Stimulated activated CD8-positive, alpha-beta memory T cell treated with anti-CD3 and anti-CD28 coated beads, Interleukin-15, amount 100 ng/mL, for 4 hours (primary cell): ENCODE measurements around the gene TRAF3.
"Not testable (repeated sequence)": the region's sequence is repeated elsewhere in the genome, so short reads cannot be mapped to it uniquely, and the experiment has no call there.

Experiments
- DNase-seq, 2 donors: peaks; one replicate each; pipeline ENCODE4 v3.0.0-alpha.2; 2020; ENCODE audit warnings: low read depth in 2 of 2

TRAF3 gene

DNA sequence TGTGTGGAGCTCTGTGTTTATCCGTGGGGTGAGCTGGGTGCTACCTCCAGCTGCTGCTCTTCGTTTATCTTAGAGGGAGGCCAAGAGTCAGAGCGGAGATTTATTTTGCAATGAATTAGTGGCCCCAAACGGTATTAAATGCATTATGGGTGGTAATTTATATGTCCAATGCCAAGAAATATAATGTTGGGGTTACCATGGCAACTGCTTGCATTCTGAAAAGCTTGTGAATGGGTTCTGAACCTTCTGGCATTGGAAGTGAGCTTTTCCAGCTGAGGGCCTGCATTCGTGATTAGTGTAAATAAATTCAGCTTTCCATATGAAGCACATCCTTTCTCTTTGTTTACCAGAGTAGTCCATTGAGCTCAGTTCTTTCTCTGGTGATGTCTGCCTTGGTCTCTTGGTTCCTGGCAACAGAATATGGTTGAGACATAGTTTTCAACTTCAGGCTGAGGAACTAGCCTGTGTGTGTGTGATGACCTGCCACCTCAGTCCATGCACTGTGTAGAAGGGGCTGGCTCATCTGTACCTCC lies 51.8 kb downstream of the TRAF3 start:
- DNase-seq: no peak

DNA sequence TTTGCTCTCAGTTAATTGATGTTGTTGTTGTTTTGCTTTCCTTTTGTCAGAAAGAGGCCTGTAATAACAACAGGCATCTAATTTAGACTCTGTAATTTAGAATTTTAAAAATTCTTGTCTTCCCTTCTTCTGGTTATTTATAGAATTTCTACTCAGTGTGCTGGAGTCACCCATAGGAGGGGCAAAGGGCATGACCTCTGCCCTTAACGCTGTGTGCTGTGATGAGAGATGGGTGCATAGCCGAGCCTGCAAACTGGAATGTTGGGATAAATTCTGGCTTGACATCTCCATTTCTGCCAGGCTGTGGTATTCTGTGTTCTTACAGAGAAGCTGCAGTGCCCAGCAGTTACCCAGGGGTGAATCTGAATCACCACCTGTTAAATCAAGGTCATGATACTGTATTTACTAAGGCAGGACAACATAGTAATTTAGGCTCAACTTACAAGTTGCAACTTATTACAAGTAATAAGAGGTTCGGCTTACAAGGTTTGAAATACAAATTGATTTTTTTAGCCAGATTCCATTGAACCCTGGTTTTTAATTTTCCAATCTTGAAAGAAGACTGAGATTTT lies 53.3 kb downstream of the TRAF3 start:
- no peak for DNase-seq

DNA sequence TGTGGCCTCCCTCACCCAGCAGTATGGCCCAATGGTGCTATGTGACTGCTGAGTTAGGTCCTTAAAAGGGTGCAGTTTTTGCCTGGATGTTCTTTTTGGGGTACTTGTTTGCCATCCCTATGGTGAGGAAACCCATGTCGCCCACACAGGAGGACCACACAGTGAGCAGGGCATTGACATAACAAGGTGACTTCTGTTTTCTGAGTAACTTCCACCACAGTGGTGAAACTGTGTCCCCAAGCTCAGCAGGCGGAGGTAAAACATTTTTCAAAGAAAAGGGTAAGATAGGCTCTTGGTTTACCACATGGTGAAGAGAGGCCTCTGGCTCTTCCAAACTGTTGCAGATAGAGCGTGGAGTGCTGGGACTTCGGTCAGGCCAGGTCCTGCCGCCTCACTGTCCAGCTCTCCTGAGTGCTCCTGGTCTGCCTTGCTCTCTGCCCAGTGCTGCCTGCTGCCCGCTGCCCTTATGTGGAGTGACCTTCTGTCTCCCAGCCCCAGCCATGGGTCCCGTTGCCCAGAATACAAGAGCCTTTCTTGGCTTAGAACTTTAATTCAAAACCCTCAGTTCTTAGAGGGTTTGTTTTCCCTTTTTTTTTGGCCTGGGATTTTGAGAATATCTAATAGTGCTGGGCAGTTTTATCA lies 54.0 kb downstream of the TRAF3 start:
- DNase-seq: no peak

DNA sequence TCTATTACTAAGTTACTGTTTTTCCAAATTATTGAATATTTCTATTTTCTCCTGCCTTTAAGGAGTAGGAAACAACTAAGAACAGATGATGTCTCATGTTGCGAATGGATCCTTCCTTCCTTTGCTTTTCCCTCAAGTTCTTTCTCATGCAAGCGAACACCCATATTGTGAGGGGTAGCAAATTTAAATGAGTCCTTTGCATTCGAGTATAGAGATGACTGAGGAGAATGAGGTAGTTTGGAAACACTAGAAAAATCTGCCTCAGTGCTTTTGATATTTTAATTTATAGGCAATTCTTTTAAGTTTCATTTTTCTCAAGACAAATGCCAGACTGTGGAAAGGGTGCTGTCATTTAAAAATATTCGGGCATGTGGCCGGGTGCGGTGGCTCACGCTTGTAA lies 56.1 kb downstream of the TRAF3 start:
- no peak for DNase-seq

DNA sequence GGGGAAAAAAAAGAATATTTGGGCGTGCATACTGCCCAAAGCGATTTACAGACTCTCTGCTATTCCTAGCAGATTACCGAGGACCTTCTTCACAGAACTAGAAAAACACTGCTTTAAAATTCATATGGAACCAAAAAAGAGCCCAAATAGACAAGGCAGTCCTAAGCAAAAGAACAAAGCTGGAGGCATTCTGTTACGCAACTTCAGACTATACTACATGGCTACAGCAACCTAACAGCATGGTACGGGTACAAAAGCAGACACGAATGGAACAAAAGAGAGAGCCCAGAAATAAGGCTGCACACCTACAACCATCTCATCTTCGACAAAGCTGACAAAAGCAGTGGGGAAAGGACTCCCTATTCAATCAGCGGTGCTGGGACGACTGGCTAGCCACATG lies 56.7 kb downstream of the TRAF3 start:
- DNase-seq: no peak

DNA sequence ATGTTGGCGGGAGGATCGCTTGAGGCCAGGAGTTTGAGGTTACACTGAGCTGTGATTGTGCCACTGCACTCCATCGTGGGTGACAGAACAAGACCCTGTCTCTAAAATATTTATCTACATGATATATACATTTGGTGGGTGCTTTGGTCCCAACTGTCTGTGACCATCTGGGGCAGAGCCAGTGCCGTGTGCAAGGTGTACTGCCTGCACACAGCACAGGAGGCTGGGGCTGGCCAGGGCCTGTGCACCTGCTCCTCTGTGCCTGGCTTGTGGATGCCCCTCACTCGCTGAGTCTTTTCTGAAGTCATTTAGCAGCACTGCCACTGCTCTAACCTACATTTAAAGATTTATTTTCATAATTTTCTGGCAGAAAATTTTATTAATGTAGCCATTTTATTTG lies 58.7 kb downstream of the TRAF3 start:
- DNase-seq: no peak

DNA sequence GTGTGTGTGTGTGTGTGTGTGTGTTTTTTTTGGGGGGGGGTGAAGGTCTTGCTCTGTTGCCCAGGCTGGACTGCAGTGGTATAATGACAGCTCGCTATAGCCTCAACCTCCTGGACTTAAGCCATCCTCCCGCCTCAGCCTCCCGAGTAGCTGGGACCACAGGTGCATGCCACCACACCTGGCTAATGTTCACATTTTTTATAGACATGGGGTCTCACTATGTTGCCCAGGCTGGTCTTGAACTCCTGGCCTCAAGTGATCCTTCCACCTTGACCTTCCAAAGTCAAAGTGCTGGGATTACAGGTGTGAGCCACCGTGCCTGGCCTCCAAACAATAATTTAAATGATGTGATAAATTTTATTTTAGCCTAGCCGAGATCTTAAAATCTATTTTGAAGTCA lies 59.9 kb downstream of the TRAF3 start:
- DNase-seq: not testable (repeated sequence)

DNA sequence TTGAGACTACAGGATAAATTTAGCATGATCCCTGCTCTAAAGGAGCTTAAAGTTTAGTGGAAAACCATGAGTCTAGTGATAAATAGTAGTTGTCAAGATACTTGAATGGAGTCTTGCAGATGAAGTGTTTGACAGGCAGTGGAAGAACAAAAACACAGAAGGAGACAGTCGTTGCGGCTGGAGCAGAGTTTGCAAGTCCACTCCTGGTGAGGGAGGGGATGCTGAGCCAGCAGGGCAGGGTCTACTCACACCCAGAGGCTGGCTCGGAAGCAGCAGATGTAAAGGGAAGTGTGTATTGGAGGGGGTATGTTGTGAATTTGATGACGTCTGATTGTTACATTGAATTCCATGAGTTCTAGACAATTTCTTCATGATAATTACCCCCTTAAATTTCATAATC lies 61.3 kb downstream of the TRAF3 start:
- no peak for DNase-seq

DNA sequence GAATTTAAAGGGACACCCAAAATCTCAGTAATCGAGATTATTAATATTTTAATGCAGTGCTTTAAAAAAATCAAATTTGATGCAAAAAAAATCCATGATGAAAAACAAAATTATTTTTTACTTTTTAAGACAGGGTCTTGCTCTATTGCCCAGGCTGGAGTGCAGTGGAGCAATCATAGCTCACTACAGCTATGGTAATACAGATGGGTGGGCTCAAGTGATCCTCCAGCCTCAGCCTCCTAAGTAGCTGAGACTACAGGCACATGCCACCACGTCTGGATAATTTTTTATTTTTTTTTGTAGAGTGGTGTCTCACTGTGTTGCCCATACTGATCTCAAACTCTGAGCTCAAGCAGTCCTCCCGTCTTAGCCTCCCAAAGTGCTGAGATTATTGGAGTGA lies 62.9 kb downstream of the TRAF3 start:
- DNase-seq: no peak

DNA sequence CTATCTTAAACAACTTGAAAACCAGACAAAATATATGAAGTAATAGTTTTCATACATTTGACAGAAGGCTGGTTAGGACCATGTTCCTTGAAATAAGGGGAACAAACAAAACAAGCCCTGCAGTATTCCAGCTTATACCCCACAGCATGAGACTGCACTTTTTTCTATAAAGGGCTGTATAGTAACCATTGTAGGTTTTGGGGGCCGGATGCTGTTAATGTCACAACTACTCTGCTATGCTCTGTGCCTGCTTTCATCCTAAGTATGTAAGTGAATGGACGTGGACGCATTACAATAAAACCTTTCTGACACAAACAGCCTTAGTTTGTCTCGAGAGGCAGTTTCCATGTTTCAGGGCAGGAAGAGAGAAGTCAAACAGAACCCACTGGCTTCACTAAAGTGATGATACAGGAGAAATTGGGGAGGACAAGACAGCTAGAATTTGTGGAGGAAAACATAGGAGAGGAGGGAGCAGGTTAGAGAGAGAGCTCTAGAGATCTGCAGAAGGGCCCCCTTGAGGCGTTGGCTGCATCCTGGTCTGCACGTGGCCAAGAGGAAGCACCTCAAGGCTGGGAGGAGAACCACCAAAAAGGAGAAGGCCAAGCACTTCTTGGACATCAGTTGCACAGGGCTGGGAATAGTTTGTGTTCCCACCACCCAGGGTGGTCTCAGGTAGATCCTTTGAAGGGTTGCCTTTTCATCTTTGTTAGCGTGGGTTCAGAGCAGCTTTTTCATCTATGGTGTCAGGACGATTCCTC lies 63.7 kb downstream of the TRAF3 start:
- no peak for DNase-seq

DNA sequence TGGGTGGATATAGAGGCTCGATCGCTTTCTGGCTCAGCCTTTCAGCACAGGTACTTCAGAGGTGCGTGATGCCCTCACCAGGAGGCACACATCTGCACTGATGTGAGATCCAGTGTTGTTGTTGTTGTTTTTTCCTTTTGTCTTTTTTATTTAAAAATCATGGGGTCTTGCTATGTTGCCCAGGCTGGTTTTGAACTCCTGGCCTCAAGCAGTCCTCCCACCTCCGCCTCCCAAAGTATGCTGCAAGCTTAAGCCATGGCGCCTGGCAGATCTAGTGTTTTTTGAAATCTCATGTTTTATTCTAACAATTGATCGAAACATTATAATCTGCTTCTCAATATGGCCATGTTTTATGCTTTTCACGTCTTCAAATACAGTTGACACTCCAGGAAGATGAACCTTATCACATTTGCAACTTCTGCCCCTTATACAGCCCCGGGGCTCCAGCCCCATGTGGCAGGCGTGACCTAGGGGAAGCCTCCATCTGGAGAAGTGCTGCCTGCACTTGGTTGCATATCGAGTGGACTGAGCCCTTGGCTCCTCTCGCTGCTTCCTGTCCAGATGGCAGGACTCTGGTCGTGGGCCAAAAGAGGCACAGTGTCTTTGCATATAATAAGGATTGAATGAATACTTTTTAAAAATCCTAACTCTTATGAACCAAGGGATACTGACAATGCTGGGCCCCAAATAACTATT lies 71.7 kb downstream of the TRAF3 start:
- no peak for DNase-seq

DNA sequence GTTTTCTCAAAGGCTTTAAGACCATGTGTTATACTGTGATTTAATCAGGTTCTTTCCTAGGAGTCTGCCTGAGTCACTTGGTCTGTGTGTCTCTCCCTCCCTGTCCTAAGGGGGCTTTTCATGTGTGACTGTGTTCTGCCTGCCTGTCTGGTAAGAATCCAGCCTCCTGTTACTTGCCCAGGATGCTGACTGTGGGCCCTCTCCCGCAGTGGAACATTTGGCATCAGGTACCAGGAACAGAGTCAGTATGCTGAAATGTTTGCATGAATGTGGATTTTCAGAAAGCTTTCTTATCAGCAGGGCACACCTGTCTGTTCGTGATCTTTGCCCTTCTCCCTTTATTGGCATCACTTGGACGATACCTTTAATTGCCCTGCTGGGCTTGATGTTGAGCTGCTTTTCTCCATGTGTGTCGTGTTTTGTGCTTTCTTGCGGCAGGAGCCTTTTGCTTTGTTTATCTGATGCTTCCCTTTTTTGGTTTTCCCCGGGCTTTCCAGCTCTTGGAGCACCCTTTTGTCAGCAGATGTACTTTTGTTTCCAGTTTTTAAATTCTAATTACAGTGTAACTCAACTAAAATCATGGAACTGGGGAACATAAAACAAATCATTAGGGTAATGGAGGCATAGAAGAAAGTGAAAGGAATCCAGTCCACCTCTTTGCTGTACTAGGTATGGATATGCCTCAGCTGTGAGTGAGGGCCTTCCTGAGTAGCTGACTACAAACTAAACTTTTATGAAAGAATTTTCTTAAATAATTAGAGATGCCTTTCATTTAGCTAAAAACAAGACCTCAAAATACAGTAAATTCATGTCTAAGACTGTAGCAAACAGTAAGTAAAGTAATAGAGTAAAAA lies 72.5 kb downstream of the TRAF3 start:
- DNase-seq: no peak

DNA sequence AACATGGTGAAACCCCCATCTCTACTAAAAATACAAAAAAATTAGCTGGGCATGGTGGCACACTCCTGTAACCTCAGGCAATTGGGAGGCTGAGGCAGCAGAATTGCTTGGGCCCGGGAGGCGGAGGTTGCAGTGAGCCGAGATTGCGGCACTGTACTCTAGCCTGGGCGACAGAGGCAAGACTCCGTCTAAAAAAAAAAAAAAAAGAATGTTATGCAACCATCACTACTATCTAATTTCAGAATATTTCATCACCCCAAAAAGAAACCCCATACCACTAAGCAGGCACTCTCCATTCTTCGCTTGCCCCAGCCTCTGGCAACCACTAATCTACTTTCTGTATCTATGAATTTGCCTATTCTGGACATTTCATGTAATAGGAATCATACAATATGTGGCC lies 76.4 kb downstream of the TRAF3 start:
- no peak for DNase-seq

DNA sequence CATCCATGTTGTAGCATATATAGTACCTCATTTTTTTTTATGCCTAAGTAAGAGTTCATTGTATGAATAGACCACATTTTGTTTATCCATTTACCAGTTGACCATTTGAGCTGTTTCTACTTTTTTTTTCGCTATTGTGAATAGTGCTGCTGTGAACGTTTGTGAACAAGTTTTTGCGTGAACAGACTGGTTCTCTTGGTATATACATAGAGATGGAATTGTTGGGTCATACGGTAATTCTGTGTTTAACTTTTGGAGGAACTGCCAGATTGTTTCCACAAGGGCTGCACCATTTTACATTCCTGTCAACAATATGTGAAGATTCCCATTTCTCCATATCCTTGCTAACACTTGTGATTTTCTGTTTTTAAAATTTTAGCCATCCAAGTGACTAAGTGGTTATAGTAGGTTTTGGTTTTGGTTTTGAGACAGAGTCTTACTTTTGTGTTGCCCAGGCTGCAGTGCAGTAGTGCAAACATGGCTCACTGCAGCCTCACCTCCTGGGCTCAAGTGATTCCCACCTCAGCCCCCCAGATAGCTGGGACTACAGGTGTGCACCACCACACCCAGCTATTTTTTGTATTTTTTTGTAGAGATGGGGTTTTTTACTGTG lies 76.9 kb downstream of the TRAF3 start:
- no peak for DNase-seq

DNA sequence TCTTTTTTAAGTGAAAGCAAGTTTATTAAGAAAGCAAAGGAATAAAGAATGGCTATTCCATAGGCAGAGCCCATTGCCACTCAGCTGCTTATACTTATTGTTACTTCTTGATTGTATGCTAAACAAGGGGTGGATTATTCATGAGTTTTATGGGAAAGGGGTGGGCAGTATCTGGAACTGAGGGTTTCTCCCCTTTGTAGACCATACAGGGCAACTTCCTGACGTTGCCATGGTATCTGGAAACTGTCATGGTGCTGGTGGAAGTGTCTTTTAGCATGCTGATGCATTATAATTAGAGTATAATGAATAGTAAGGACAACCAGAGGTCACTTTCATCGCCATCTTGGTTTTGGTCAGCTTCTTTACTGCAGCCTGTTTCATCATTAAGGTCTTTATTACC lies 78.9 kb downstream of the TRAF3 start:
- no peak for DNase-seq

DNA sequence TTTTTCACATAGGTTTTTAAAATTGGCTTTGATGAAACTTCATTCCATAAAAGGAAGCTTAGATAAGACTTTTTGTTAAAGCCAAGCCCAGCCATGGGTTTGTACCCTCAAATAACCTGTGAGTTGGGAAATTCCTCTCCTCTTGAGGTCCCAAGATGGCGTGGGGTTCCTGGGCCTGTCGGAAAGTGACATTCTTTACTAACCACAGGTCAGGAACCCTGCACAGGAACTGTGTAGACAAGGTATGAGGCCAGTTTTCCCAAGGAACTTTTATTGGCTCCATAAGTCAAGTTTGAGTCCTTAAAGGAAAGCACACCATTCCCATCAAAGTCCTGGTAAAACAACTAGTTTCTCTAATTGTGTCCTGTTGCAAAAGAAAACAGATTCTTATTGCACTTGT lies 80.2 kb downstream of the TRAF3 start:
- DNase-seq: no peak

DNA sequence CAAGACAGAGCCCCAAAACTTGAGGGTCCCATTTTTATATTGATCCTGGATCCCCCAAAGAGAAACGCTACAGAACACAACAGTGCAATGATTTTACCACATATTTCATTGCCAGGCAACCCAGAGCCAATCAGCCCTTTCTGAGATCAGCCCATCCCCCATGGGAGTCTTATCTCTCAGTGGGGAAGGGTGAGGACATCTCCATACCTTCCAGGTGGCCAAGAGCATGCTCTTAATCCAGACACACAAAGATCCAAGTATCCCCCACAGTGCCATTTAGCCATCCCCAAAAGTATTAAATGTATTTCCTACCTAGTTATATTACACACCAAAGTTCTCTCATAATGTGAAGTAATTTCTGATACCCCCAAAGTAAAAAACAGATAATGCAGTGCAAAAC lies 82.7 kb downstream of the TRAF3 start:
- DNase-seq: no peak

DNA sequence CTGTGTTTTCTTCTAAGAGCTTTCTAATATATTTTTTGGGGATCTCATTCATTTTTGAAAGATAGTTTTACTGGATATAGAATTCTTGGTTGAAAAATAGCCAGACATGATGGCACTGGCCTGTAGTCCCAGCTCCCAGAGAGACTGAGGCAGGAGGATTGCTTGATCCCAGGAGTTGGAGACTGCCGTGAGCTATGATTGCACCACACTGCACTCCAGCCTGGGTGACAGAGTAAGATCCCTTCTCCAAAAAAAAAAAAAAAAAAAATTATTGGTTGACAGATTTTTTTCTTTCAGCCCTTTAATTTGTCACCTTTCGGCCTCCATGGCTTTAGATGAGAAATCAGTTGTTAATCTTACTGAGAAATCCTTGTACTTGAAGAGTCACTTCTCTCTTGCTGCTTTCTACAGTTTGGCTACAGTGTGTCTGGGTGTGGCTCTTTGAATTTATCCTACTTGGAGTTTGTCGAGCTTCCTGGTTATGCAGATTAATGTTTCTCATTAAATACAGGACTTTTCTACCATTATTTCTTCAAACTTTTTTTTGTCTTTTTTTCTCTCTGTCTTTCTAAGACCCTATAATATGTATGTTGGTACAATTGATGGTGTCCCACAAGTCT lies 85.0 kb downstream of the TRAF3 start:
- DNase-seq: no peak

DNA sequence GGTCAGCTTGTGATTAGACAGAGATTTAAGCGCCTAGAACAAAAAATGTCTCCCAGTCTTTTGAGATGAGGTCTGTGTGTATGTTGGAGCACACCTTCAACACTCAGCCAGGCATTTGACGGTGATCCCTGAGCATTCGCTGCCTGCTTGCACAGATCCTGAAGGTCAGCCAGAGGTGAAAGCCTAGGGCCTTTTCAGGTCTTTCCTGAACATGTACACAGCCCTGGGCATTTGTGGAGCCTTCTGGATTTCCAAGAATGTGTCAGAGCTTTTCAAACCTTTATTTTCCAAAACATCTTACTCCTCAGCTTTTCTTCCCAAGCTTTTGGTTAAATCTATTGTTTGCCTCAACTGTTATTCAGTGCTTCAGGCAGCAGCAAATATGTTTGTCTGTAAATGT lies 86.1 kb downstream of the TRAF3 start:
- DNase-seq: no peak

DNA sequence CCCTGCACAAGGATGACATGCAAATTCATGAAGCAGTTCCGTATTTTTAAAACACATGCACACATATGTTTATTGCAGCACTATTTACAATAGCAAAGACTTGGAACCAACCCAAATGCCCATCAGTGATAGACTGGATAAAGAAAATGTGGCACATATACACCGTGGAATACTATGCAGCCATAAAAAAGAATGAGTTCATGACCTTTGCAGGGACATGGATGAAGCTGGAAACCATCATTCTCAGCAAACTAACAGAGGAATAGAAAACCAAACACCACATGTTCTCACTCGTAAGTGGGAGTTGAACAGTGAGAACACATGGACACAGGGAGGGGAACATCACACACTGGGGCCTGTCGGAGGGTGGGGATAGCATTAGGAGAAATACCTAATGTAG lies 88.7 kb downstream of the TRAF3 start:
- not testable (repeated sequence) for DNase-seq
